B cell (primary cell): ENCODE data around the gene ITGB6. TPM values are rescaled to one million over a fixed set of nuclear protein-coding genes. Genes with fewer than 3 reads are reported as not detected.

Experiments
- ATAC-seq: fragments of 200-7000 bp; cut with Tn5 transposase; one replicate; pipeline ENCODE4 v1.10.0; 2021; ENCODE audit warnings: low read depth, mild to moderate bottlenecking, moderate number of reproducible peaks, moderate library complexity
- CTCF ChIA-PET: fragments of 350-600 bp; sonication (Branson Sonifier 250); formaldehyde crosslinking; loops from one replicate; lab custom pipeline; 2021; ENCODE audit warnings: antibody characterized with exemption, inconsistent platforms; lab: Charles Lee
- POLR2A ChIA-PET: fragments of 350-600 bp; sonication (Branson Sonifier 250); formaldehyde crosslinking; loops from one replicate; lab custom pipeline; 2021; ENCODE audit warnings: antibody characterized with exemption; lab: Charles Lee
- DNase-seq: peaks from one replicate; pipeline ENCODE4 v3.0.0; 2013
- H2AFZ ChIP-seq: 2 replicates; pipeline ENCODE4 v1.6.1; 2012; ENCODE audit warnings: mild to moderate bottlenecking, low read depth, low read length; ENCODE audit not compliant: insufficient read depth, poor library complexity, severe bottlenecking
- H3K27ac ChIP-seq, 2 donors: 1 replicate in 1 of 2; 2 replicates in 1 of 2; pipeline ENCODE4 v1.5.1; 2012 to 2013; ENCODE audit warnings: low read length in 2 of 2, mild to moderate bottlenecking in 2 of 2, moderate library complexity in 1 of 2
- H3K27me3 ChIP-seq, 4 experiments: fragments of 200-600 bp in 1 of 4; sonication (generic) in 1 of 4; replicated peaks in 1 of 4; 1 replicate in 2 of 4; 2 replicates in 2 of 4; pipeline versions ENCODE4 v1.6.1 to v1.7.0; 2013 to 2016; ENCODE audit warnings: low read length in 3 of 4, mild to moderate bottlenecking in 2 of 4, mixed read lengths in 1 of 4, moderate library complexity in 1 of 4; ENCODE audit not compliant: insufficient read depth in 4 of 4, control insufficient read depth in 3 of 4; ENCODE audit errors: control extremely low read depth in 1 of 4
- H3K36me3 ChIP-seq, 2 experiments: replicated peaks in 1 of 2; 1 replicate in 1 of 2; 2 replicates in 1 of 2; pipeline versions ENCODE4 v1.6.1 to v1.7.1; 2013; ENCODE audit warnings: low read length in 1 of 2; ENCODE audit not compliant: insufficient read depth in 2 of 2, control insufficient read depth in 1 of 2; ENCODE audit errors: control extremely low read depth in 1 of 2, extremely low read depth in 1 of 2
- H3K4me1 ChIP-seq, 2 donors: fragments of 200-600 bp in 1 of 2; sonication (generic) in 1 of 2; 1 replicate in 1 of 2; 2 replicates in 1 of 2; pipeline versions ENCODE4 v1.5.1 to v1.6.1; 2013 to 2017; ENCODE audit warnings: low read length in 2 of 2; ENCODE audit not compliant: control insufficient read depth in 2 of 2, insufficient read depth in 2 of 2
- H3K4me2 ChIP-seq: replicated peaks from 2 replicates; pipeline ENCODE3; 2012; ENCODE audit warnings: mild to moderate bottlenecking, low read depth, low read length; ENCODE audit not compliant: poor library complexity, severe bottlenecking
- H3K4me3 ChIP-seq, 5 experiments: fragments of 200-600 bp in 1 of 5; sonication (generic) in 1 of 5; 1 replicate in 3 of 5; 2 replicates in 2 of 5; pipeline versions ENCODE4 v1.5.1 to v1.7.0; 2011 to 2016; ENCODE audit warnings: low read length in 4 of 5, mild to moderate bottlenecking in 4 of 5, low read depth in 2 of 5, control low read depth in 1 of 5, moderate library complexity in 1 of 5; ENCODE audit not compliant: insufficient read depth in 1 of 5; ENCODE audit errors: control extremely low read depth in 1 of 5, extremely low read depth in 1 of 5
- H3K79me2 ChIP-seq: fragments of 200-600 bp; sonication (generic); one replicate; pipeline ENCODE4 v1.6.0; 2016; ENCODE audit warnings: low read length; ENCODE audit not compliant: control insufficient read depth, insufficient read depth
- H3K9ac ChIP-seq: fragments of 200-600 bp; sonication (generic); 2 replicates; pipeline ENCODE4 v1.6.1; 2017; ENCODE audit warnings: mild to moderate bottlenecking, low read length, moderate library complexity
- H3K9me3 ChIP-seq, 3 donors: one replicate each; pipeline versions ENCODE4 v1.6.1 to v1.7.1; 2013; ENCODE audit warnings: low read length in 2 of 3; ENCODE audit not compliant: control insufficient read depth in 2 of 3, insufficient read depth in 1 of 3; ENCODE audit errors: control extremely low read depth in 1 of 3
- H4K20me1 ChIP-seq: 2 replicates; pipeline ENCODE4 v1.6.0; 2012; ENCODE audit warnings: mild to moderate bottlenecking, low read length; ENCODE audit not compliant: insufficient read depth, control insufficient read depth, poor library complexity, severe bottlenecking
- H3K27ac Mint-ChIP-seq: one replicate; pipeline ENCODE4 v1.8.0; 2021; ENCODE audit warnings: mixed read lengths
- H3K27me3 Mint-ChIP-seq: one replicate; pipeline ENCODE4 v1.8.0; 2021; ENCODE audit warnings: mixed read lengths
- H3K4me1 Mint-ChIP-seq: one replicate; pipeline ENCODE4 v1.8.0; 2021; ENCODE audit warnings: mixed read lengths
- H3K4me3 Mint-ChIP-seq: one replicate; pipeline ENCODE4 v1.8.0; 2021; ENCODE audit warnings: mixed read lengths
- H3K9me3 Mint-ChIP-seq: one replicate; pipeline ENCODE4 v1.8.0; 2022; ENCODE audit warnings: mixed read lengths; ENCODE audit not compliant: insufficient read depth
- EZH2 ChIP-seq: IDR thresholded peaks from 2 replicates; pipeline ENCODE4 v1.6.1; 2012; ENCODE audit warnings: borderline replicate concordance, low read depth, mild to moderate bottlenecking, moderate library complexity, low read length; ENCODE audit not compliant: insufficient read depth, poor library complexity, severe bottlenecking
- WGBS: methylation state at CpG from one replicate; pipeline ENCODE4 v1.1.5; 2013; ENCODE audit warnings: missing lambda C conversion rate; ENCODE audit not compliant: insufficient coverage; 5-methylcytosine and 5-hydroxymethylcytosine counted together
- intact Hi-C: fragments of 100-400 bp; cut with micrococcal nuclease; formaldehyde crosslinking; loops from one replicate; pipeline ENCODE4 v1.10.0; 2022
- polyA plus RNA-seq: library from polyadenylated mRNA; depleted of rRNA; stranded (reverse); fragments of >200 nt; gene quantifications from 2 replicates; pipeline ENCODE4 v1.2.3, GENCODE V29; 2012
- total RNA-seq, 2 donors: library from RNA; stranded (reverse); fragments of 120-200 nt in 1 of 2; gene quantifications; 1 replicate in 1 of 2; 2 replicates in 1 of 2; pipeline versions ENCODE4 v1.2.3 to v1.2.4, GENCODE V29; 2013 to 2022
- TF ChIP-seq, protein P1 (sequence below): fragments of 200-600 bp; IDR thresholded peaks from one replicate; pipeline ENCODE4 v1.8.0; 2022; ENCODE audit warnings: antibody characterized with exemption, mild to moderate bottlenecking

Gene ITGB6
- total and polyA plus RNA-seq, 2 donors (not counting 1 experiment from before 2014, with no cell fraction given) = not detected

DNA sequence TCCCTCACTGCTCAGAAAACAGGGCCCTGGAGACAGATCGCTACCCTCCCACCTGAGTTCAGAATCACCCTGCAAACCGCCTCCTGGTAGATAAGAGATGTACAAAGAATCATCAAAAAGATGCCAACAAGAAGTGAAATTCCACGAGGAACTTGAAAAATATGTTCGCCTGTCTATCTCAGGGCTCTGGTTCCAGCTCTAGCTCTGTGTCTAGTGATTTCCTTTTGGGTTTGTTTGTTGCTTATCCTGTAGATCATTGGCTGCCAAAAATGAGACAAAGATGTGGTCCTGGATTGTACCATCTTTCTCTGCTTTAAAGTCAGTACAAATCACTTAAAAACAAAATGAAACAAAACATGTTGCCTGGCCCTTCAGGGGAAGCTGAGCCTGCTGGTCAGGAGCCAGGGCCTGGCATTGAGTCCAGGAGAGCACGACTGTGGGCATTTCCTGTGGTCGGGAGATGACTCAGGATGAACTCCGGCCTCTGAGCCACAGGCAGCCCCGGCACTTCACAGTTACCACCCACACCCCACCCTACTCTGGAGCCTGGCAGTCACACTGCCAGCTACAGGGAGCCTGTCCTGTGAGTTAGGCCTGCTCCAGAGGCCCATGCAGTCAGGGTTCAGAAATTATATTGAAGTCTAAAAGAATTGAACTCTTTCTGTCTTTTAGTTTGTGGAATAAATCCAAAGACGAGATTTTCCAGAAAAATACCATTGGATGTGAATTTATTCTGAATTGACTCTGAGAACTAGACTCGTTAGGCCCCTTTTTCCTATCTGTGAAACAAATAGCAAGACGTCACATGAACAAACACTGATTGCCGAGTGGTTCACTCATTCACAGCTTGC is 8.0 kb upstream of the ITGB6 start:
- Mint-ChIP-seq H3K27ac (no peak overlapping the region), H3K27me3 (no peaks in the 10 kb centered on the region), H3K4me1 (peaks cover 21% of the 10 kb centered on the region), H3K4me3 (no peak overlapping the region), H3K9me3 (no peaks in the 10 kb centered on the region)
- TF ChIP-seq EZH2 = no peak
- TF ChIP-seq, protein P1, sequence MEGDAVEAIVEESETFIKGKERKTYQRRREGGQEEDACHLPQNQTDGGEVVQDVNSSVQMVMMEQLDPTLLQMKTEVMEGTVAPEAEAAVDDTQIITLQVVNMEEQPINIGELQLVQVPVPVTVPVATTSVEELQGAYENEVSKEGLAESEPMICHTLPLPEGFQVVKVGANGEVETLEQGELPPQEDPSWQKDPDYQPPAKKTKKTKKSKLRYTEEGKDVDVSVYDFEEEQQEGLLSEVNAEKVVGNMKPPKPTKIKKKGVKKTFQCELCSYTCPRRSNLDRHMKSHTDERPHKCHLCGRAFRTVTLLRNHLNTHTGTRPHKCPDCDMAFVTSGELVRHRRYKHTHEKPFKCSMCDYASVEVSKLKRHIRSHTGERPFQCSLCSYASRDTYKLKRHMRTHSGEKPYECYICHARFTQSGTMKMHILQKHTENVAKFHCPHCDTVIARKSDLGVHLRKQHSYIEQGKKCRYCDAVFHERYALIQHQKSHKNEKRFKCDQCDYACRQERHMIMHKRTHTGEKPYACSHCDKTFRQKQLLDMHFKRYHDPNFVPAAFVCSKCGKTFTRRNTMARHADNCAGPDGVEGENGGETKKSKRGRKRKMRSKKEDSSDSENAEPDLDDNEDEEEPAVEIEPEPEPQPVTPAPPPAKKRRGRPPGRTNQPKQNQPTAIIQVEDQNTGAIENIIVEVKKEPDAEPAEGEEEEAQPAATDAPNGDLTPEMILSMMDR = no peak
- 68% methylated on average over 8 of the region's 12 CpGs for WGBS
- Histone ChIP-seq H3K9ac (no peak overlapping the region), H3K79me2 (no peaks in the 10 kb centered on the region), H3K27ac (no peak overlapping the region), H2AFZ (no peak overlapping the region), H3K27me3 (no peaks in the 10 kb centered on the region), H3K4me1 (peaks cover 3 to 8% of the 10 kb centered on the region in 2 donors), H3K4me2 (no peak overlapping the region), H4K20me1 (no peaks in the 10 kb centered on the region), H3K36me3 (no peaks in the 10 kb centered on the region), H3K9me3 (peaks cover 0 to 2% (median 0%) of the 10 kb centered on the region in 3 donors), H3K4me3 (no peak overlapping the region)
- intact Hi-C loops = no loop called here
- ChIA-PET CTCF (interaction anchor here (1.5 to 4.4 kb wide), 2 partner anchors 14 to 98 kb away, joined by 4 to 24 read pairs; no protein-coding TSS in a partner anchor), POLR2A (no interaction called here)
- ATAC-seq (no peak), DNase-seq (no peak)

DNA sequence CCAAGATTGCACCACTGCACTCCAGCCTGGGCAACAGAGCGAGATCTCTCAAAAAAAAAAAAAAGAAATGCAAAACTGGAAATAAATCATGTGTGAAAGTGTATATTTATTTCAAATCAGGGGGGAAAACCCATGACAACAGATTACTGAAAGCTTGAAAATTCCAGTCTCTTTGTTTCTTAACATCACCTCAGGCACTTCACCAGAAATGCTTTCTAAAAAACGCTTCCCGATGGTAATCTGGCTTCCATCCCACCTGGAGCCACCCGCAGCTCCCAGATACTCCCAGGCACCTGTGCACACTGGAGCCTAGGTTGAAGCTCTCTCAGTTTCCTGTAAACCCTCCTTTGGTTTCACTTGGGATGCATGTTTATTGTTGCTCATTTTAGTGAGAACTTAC is 7.2 kb upstream of the ITGB6 start:
- Histone ChIP-seq H3K36me3 (no peaks in the 10 kb centered on the region), H2AFZ (no peak overlapping the region), H3K79me2 (no peaks in the 10 kb centered on the region), H3K9ac (no peak overlapping the region), H3K4me1 (peaks cover 3 to 8% of the 10 kb centered on the region in 2 donors), H3K9me3 (peaks cover 0 to 2% (median 0%) of the 10 kb centered on the region in 3 donors), H4K20me1 (no peaks in the 10 kb centered on the region), H3K4me2 (no peak overlapping the region), H3K4me3 (no peak overlapping the region), H3K27me3 (no peaks in the 10 kb centered on the region), H3K27ac (no peak overlapping the region)
- DNase-seq (no peak), ATAC-seq (no peak)
- Mint-ChIP-seq H3K4me1 (peaks cover 22% of the 10 kb centered on the region), H3K27me3 (no peaks in the 10 kb centered on the region), H3K4me3 (no peak overlapping the region), H3K9me3 (no peaks in the 10 kb centered on the region), H3K27ac (no peak overlapping the region)
- ChIA-PET CTCF (interaction anchor here (1.1 kb wide), 1 partner anchor 23 kb away, joined by 3 read pairs; no protein-coding TSS in a partner anchor), POLR2A (no interaction called here)
- 86% methylated on average over 3 of the region's 4 CpGs for WGBS
- intact Hi-C loops = no loop called here
- no peak for TF ChIP-seq EZH2
- TF ChIP-seq, protein P1 = no peak
